ENCODE measurements around the gene ASB9. TPM values are rescaled to one million over a fixed set of nuclear protein-coding genes. Genes with fewer than 3 reads are reported as not detected.

The ASB9 gene
- total RNA-seq, 1 donor from 2014 or later, result 0.55 TPM

- ATAC-seq, result no peak
- intact Hi-C loops (cut with micrococcal nuclease), result no loop called here
Measured at GRCh38 chrX:15245896-15246295, 24.0 kb downstream of the ASB9 start.

GRCh38 chrX:15244421-15244820 lies 25.5 kb downstream of the ASB9 start:
- ATAC-seq, result no peak
- intact Hi-C loops (cut with micrococcal nuclease), result no loop called here

More at GRCh38 chrX:15245896-15246295, 24.0 kb downstream of the ASB9 start:
- no peak for DNase-seq

GRCh38 chrX:15242899-15243555 lies 26.9 kb downstream of the ASB9 start:
- intact Hi-C loops (cut with micrococcal nuclease), result no loop called here
- ATAC-seq (no peak), DNase-seq (no peak)

More at GRCh38 chrX:15244421-15244820, 25.5 kb downstream of the ASB9 start:
- no peak for DNase-seq

DNA sequence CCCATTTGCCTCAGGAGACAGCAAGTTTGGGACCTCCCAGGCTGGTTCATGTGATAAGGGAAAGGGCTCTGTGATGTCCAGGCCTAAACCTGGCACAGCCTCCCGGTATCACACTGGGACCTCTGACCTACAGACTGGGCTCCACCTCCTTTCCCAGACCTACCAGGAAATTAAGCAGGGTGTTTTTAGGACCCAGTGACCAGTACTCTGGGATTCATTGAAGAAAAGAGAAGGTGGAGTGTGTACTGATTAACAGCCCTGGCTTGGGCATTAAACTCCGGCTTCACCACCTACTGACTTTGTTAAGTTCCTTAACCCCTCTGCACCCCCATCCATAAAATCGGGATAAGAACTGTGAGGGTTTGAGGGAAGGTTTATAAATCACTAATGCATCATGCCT lies 28.6 kb downstream of the ASB9 start:
- no peak for ATAC-seq
- intact Hi-C loops (cut with micrococcal nuclease), result no loop called here
- no peak for DNase-seq

- ATAC-seq (no peak), DNase-seq (no peak)
- intact Hi-C loops (cut with micrococcal nuclease), result no loop called here
Measured at GRCh38 chrX:15240414-15240813, 29.5 kb downstream of the ASB9 start.

DNA sequence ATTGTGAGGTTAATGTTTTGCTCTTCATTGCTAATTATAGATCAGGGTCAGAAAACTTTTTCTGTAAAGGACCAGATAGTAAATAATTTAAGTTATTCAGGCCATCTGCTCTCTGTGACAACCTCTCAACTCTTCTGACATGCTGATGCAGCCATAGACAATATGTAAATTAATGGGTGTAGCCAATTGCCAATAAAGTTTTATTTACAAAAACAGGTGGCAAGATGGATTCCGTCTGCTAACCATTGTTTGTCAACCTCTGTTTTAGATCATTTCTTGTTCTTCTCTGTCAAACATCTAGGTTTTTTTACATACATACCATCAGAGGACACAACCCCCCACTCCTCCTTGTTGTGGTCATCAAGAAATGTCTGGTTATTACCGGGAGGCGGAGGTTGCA lies 33.7 kb downstream of the ASB9 start:
- no peak for ATAC-seq
- intact Hi-C loops (cut with micrococcal nuclease), result no loop called here
- no peak for DNase-seq

DNA sequence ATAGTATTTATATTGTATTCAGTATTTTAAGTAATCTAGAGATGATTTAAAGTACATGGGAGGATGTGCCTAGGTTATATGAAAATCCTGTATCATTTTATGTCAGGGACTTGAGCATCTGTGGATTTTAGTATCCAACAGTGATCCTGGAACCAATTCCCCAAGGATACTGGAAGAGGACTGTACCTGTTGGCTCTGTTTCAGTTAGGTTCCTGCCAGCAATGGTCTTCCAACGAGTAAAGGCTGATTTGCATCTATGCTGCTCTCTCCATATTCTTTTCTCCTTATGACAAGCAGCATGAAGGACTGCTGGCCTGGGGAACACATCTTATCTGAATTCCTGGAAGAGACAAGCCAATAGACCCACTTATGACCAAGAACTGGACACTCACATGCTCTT lies 34.9 kb downstream of the ASB9 start:
- intact Hi-C loops (cut with micrococcal nuclease), result no loop called here
- ATAC-seq, result no peak
- no peak for DNase-seq

GRCh38 chrX:15233416-15234015 lies 36.4 kb downstream of the ASB9 start:
- no peak for DNase-seq
- intact Hi-C loops (cut with micrococcal nuclease), result no loop called here
- no peak for ATAC-seq

DNA sequence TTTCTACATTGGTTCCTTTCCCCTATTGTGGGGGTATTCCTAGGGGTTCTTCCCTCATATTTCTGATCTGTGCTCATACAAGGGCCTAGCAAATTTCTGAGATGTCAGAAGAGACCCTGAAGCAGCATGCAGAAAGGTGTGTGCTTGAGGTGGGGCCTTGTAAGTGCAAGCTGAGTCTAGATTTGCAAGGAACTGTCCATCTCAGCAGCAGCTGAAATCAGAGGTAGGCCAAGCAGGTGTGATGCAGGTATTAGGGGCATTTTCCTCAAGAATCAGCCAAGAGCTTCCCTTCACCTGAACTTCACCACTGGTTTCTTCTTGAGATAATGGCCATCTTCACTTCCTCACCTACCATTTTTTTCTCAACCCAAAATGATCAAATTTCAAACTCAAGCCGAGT lies 45.1 kb downstream of the ASB9 start:
- DNase-seq (no peak), ATAC-seq (no peak)
- intact Hi-C loops (cut with micrococcal nuclease), result no loop called here

- intact Hi-C loops (cut with micrococcal nuclease), result no loop called here
- ATAC-seq (no peak), DNase-seq (no peak)
Measured at GRCh38 chrX:15221321-15221720, 48.6 kb downstream of the ASB9 start.

DNA sequence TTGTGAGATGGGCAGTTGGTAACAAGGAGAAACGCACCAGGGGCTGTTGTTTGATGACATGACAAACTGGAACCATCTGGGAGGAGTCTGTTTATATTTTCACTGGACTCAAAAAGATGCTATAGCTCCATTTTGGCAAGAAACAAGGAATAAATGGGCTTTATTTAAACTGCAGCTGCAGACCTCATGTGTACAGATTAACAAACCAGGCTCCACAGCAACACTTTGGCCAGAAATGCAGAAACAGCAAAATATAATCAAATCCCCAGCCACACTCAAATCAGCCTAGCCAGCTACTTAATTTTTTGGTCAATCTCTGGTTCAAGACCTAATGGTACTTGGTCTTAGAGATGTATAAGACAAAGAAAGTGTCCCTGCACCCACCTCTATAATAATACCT lies 52.7 kb downstream of the ASB9 start:
- no peak for DNase-seq
- intact Hi-C loops (cut with micrococcal nuclease), result no loop called here
- no peak for ATAC-seq

- intact Hi-C loops (cut with micrococcal nuclease), result no loop called here
- ATAC-seq, result no peak
- DNase-seq, result no peak
Measured at GRCh38 chrX:15216280-15216679, 53.6 kb downstream of the ASB9 start.

GRCh38 chrX:15215366-15215765 lies 54.5 kb downstream of the ASB9 start:
- no peak for ATAC-seq
- no peak for DNase-seq
- intact Hi-C loops (cut with micrococcal nuclease), result no loop called here

DNA sequence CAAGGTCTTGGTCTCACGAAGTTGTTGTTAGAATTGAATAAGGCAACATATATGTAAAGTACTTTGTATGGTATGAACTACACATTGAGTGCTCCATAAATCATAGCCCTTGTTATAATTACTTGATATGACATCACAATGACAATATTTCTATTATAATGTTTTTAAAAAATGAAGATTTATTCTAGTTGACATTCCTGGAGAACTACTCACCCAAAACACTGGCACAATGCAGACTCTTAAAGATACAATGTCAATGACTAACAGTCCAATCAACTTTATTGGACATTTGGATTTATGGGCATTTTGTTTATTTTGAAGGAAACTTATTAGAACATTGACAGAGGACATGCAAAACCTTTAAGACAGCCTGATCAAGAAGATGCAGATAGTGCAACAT lies 55.3 kb downstream of the ASB9 start:
- DNase-seq (no peak), ATAC-seq (no peak)
- intact Hi-C loops (cut with micrococcal nuclease), result no loop called here

- DNase-seq, result no peak
- ATAC-seq, result no peak
- intact Hi-C loops (cut with micrococcal nuclease), result no loop called here
Measured at GRCh38 chrX:15209096-15209495, 60.8 kb downstream of the ASB9 start.

DNA sequence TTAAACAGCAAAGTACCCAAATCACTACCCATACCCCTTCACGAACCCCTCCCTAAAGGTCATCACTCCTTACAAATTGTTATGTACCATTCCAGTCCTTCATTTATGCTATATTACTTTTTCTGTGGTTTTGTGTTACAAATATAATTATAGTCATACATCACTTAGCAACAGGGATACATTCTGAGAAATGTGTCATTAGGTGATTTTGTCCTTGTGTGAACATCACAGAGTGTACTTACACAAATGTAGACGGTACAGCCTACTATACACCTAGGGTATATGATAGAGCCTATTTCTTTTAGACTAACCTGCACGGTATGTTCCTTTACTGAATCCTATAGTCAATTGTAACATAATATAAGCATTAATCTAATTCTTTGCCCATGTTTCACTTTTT lies 61.9 kb downstream of the ASB9 start:
- DNase-seq, result no peak
- intact Hi-C loops (cut with micrococcal nuclease), result no loop called here
- no peak for ATAC-seq

DNA sequence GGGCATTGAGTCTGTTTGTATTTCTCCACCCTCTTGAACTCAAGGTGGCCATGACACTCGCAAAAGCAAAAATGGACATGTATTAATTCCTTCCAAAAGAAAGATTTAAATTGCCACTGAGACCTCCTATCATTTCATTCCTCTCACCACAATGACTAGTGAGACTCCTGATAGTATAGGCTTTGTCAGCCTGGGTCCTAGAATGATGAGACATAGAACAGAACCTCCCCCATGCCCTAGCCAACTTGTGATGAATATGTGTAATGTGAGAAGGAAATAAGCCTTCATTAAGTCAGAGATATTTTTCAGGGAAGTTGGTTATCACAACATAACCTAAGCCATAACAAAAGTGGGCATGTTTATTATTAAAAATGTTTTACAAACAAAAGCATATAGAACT lies 62.5 kb downstream of the ASB9 start:
- DNase-seq (no peak), ATAC-seq (no peak)
- intact Hi-C loops (cut with micrococcal nuclease), result no loop called here

GRCh38 chrX:15206306-15206705 lies 63.6 kb downstream of the ASB9 start:
- ATAC-seq, result no peak
- intact Hi-C loops (cut with micrococcal nuclease), result no loop called here
- no peak for DNase-seq

DNA sequence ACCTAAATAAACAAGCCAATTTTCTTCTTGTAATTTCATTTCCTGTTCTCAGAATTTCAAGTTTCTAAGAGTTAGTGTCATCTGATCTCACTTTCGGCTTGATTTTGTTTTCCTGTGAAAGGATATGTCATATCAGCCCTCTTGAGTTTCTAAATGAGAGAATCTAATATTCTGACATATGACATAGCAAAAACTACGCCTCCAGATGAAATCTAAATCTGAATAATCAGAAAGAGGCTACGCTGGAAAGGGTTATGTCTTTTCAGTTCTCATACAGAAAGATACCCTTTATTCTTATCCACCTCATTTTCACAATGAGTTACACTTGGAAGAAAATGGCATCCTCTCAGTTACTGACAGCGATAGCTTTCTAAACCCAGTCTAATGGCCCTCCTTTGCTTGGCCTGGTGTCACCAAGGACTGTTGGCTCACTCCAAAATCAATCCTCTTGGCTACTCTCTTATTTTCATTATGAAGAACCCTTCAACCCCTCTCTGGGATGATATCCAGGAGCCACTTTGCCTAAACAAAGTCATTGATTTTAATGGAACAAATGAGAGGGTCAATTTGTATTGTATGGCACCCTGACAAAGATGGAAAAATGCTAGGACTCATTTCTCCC lies 65.6 kb downstream of the ASB9 start:
- no peak for ATAC-seq
- no peak for DNase-seq
- intact Hi-C loops (cut with micrococcal nuclease), result no loop called here

DNA sequence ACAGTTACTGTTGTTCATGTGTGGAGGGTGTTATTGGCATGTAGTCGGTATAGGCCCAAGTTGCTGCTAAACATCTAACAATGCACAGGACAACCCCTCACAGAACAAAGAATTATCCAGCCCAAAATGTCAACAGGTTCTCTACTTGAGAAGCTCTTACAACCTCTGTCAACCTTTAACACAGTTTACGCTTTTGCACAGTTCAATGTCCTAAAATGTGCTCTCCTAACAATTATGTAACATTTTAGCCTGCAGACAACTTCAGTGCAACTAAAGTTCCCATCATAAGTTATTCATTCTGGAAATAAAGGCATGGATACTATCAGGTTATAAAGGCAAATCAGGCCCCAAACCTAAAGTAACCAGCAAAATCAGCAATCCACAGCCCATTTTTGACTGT lies 66.2 kb downstream of the ASB9 start:
- intact Hi-C loops (cut with micrococcal nuclease), result no loop called here
- ATAC-seq (no peak), DNase-seq (no peak)

Measured in left ventricle myocardium superior (tissue), 1 donor.